D721Med (cell line): Measurements from ENCODE around the gene SNX19.
"Not testable (repeated sequence)": the region's sequence is repeated elsewhere in the genome, so short reads cannot be mapped to it uniquely, and the experiment has no call there.

Experiments
- DNase-seq: peaks from one replicate; pipeline ENCODE4 v3.0.0; 2011; ENCODE audit warnings: low spot score; ENCODE audit not compliant: insufficient read length
- FAIRE-seq: peaks from 2 replicates; lab custom pipeline; 2011; peaks lifted over from hg19 to GRCh38; lab: Jason Lieb, UNC
- CTCF ChIP-seq: IDR thresholded peaks from 2 replicates; pipeline ENCODE4 v1.5.1; 2012; ENCODE audit warnings: mild to moderate bottlenecking, control low read depth; ENCODE audit not compliant: insufficient read depth; ENCODE audit errors: missing control alignments

The SNX19 gene

GRCh38 chr11:130940706-130941105, 24.4 kb upstream of the SNX19 start:
- FAIRE-seq = no peak

GRCh38 chr11:130937051-130937450, 20.8 kb upstream of the SNX19 start:
- DNase-seq (no peak), FAIRE-seq (no peak)
- TF ChIP-seq CTCF = no peak

More at GRCh38 chr11:130940706-130941105, 24.4 kb upstream of the SNX19 start:
- DNase-seq = no peak
- TF ChIP-seq CTCF = no peak

- no peak for DNase-seq
- TF ChIP-seq CTCF = no peak
- FAIRE-seq = no peak
Measured at GRCh38 chr11:130932086-130932712, 15.9 kb upstream of the SNX19 start.

- DNase-seq = no peak
- TF ChIP-seq CTCF = no peak
- FAIRE-seq = no peak
Measured at GRCh38 chr11:130924750-130925149, 8.5 kb upstream of the SNX19 start.

GRCh38 chr11:130920612-130921011, 4.3 kb upstream of the SNX19 start:
- not testable (repeated sequence) for DNase-seq, FAIRE-seq

GRCh38 chr11:130918081-130918480, 1.8 kb upstream of the SNX19 start:
- no peak for FAIRE-seq

GRCh38 chr11:130916910-130917309, 631 bp upstream of the SNX19 start:
- FAIRE-seq (no peak), DNase-seq (no peak)
- no peak for TF ChIP-seq CTCF

More at GRCh38 chr11:130918081-130918480, 1.8 kb upstream of the SNX19 start:
- no peak for DNase-seq
- TF ChIP-seq CTCF = no peak
